Measurements from ENCODE around the gene MARK4.
"Not testable (repeated sequence)": the region's sequence is repeated elsewhere in the genome, so short reads cannot be mapped to it uniquely, and the experiment has no call there.

The MARK4 gene

DNA sequence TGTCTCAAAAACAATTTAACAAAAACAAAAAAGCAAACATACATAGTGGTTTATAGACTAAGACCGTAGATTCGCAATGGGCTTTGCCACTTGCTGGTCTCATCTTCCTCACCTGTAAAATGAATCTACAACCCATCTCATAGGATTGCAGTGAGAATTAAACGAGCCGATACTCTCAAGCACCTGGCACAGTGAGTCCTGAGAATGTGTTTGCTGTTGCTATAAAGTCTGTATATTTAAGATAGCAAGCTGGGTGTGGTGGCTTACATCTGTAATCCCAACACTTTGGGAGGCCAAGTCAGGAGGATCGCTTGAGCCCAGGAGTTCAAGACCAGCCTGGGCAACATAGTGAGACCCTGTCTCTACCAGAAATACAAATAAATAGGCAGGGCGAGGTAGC, 28.3 kb upstream of the MARK4 start:
- no peak overlapping the region for H3K4me3 ChIP-seq (ENCODE audit: low read depth, low read length)
- no peak for DNase-seq (ENCODE audit: low read depth)
- TF ChIP-seq, protein P1, sequence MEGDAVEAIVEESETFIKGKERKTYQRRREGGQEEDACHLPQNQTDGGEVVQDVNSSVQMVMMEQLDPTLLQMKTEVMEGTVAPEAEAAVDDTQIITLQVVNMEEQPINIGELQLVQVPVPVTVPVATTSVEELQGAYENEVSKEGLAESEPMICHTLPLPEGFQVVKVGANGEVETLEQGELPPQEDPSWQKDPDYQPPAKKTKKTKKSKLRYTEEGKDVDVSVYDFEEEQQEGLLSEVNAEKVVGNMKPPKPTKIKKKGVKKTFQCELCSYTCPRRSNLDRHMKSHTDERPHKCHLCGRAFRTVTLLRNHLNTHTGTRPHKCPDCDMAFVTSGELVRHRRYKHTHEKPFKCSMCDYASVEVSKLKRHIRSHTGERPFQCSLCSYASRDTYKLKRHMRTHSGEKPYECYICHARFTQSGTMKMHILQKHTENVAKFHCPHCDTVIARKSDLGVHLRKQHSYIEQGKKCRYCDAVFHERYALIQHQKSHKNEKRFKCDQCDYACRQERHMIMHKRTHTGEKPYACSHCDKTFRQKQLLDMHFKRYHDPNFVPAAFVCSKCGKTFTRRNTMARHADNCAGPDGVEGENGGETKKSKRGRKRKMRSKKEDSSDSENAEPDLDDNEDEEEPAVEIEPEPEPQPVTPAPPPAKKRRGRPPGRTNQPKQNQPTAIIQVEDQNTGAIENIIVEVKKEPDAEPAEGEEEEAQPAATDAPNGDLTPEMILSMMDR (IDR thresholded peaks at IDR 0.05; ENCODE audit: control insufficient read depth, extremely low read depth, insufficient read depth): no peak

DNA sequence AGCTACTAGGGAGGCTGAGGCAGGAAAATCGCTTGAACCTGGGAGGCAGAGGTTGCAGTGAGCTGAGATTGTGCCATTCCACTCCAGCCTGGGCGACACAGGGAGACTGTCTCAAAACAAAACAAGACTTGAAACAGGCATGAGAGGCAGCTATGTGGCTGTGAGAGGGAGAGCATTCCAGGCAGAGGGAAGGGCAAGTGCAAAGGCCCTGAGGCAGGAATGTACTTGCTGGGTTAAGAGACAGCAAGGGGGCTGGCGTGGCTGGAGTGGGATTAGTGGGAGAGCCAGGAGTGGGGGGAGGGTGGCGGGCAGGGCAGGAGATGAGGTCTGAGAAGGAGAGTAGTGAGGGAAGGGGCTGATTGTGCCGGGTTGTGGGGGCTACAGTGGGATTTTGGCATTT, 27.2 kb upstream of the MARK4 start:
- TF ChIP-seq, protein P1 (IDR thresholded peaks at IDR 0.05; ENCODE audit: control insufficient read depth, extremely low read depth, insufficient read depth): no peak
- H3K4me3 ChIP-seq (ENCODE audit: low read depth, low read length): no peak overlapping the region

DNA sequence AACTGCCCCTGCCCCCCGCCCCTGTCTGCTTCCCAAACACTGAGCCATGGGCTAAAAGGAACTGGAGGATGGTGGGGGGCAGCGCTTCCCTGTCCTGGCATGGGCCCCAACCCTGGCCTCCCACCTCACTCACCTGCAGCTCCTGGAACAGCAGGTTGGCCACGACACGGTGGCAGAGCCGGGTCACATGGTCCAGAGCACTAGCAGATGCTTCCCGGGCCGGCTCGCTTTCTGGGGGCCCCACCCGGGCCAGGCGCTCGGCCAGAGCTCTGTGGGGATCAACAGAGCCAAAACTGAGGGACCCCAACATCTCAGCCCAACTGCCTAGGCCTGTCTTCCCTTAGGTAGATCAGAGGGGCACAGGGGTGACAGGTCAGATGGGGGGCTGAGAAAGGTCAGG, 26.4 kb upstream of the MARK4 start:
- H3K4me3 ChIP-seq (ENCODE audit: low read depth, low read length): no peak overlapping the region
- TF ChIP-seq, protein P1 (IDR thresholded peaks at IDR 0.05; ENCODE audit: control insufficient read depth, extremely low read depth, insufficient read depth): no peak

More for the DNA sequence above, 27.2 kb upstream of the MARK4 start:
- no peak for DNase-seq (ENCODE audit: low read depth)

DNA sequence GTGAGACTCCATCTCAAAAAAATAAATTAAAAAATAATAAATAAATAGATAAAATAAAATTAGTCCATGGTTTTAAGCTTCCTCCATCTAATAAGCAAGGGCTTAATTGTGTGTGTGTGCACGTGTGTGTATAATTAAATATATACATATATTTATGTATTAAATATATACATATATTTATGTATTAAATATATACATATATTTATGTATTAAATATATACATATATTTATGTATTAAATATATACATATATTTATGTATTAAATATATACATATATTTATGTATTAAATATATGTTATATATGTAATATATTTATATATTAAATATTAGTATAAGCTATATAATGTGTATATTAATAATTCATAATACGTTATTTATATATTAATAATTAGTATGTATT, 22.0 kb upstream of the MARK4 start:
- DNase-seq (ENCODE audit: low read depth): not testable (repeated sequence)

More for the DNA sequence above, 26.4 kb upstream of the MARK4 start:
- DNase-seq (ENCODE audit: low read depth): no peak

DNA sequence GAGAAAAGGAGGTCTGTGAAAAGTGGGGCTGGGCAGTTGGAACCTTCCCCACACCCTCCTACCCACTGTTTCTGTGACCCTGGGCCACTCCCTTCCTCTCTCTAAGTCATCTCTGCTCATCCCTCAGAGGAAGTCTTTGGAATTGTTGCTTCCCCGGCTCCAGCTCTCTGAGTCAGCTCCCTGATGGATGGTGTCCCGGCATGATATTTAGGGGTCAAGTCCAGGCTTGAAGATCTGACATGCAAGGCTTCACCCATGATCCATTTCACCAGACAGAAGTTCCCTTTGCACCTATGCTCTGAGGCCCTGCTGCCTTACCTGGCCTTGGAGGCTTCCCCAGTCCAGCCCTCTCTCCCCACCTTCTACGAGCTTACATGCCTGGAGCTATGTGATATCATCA, 19.2 kb upstream of the MARK4 start:
- DNase-seq (ENCODE audit: low read depth): no peak
- H3K4me3 ChIP-seq (ENCODE audit: low read depth, low read length): no peak overlapping the region
- TF ChIP-seq, protein P1 (IDR thresholded peaks at IDR 0.05; ENCODE audit: control insufficient read depth, extremely low read depth, insufficient read depth): no peak

More for the DNA sequence above, 22.0 kb upstream of the MARK4 start:
- H3K4me3 ChIP-seq (ENCODE audit: low read depth, low read length): not testable (repeated sequence)

DNA sequence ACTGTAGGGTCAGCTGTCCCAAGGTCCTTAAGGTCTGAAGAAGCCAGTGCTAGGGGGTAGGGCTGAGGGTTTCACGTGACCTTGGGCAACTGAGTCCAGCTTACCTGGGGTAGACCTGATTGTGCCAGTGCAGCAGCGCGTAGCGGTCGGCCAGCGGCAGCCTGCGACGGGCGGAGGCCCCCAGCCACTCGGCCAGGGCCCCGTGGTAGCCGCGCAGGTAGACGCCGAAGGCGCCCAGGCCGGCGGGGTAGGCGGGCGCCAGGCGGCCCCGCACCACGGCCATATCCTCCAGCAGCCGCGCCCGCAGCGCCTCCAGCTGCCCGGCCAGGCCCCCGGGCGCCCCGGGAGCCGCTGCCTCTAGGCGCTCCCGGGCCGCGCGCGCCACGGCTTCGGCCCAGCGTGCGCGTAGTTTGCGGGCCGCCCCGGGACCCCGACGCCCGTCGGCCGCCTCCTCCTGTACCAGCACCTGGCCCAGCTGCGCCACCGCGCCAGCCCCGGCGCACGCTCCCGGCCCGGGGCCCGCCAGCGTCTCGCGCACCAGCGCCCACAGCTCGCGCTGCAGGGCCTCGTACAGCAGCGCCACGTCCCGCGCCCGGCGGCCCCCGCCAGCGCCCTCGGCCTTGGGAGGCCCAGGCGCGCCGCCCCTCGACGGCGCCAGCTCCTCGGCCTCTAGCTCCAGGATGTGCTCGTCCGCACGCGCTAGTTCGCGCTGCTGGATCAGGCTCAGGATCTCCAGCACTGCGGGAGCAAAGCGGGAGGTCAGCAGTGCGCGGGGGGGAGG, 16.8 kb upstream of the MARK4 start:
- no peak overlapping the region for H3K4me3 ChIP-seq (ENCODE audit: low read depth, low read length)
- TF ChIP-seq, protein P1 (IDR thresholded peaks at IDR 0.05; ENCODE audit: control insufficient read depth, extremely low read depth, insufficient read depth): no peak
- no peak for DNase-seq (ENCODE audit: low read depth)

DNA sequence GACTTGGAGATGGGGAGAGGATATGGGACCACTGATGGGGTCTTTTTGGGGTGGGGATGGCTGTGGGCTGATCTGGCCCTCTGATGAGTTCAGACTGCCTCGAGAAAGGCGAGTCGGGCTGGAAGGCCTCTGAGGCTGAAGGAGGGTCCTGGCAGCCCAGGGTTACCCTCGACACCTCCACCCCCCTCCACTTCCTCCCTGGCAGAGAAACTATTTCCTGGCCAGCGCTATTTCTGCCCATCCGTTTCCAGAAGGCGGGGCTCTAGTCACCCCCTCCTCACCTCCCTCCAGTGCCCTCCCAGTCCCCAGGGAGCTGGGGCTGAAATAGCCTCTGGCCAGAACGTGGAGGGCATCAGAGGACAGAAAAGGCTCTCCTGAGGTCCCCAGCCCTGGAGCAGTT, 15.6 kb upstream of the MARK4 start:
- no peak overlapping the region for H3K4me3 ChIP-seq (ENCODE audit: low read depth, low read length)

More for the DNA sequence above, 15.6 kb upstream of the MARK4 start:
- no peak for DNase-seq (ENCODE audit: low read depth)
- TF ChIP-seq, protein P1 (IDR thresholded peaks at IDR 0.05; ENCODE audit: control insufficient read depth, extremely low read depth, insufficient read depth): no peak

Measured in LNCaP clone FGC (cell line).